GM19328 (cell line): ENCODE results near the gene GUCY2F.

Experiments used
- ATAC-seq: cut with Tn5 transposase; IDR thresholded peaks from one replicate; pipeline ENCODE4 v1.9.1; 2021; ENCODE audit warnings: mild to moderate bottlenecking, moderate library complexity; ENCODE audit not compliant: unreplicated experiment

The GUCY2F gene

GRCh38 chrX:109344678-109345077 lies 137.2 kb downstream of the GUCY2F start:
- ATAC-seq, result no peak

- no peak for ATAC-seq
Observed at GRCh38 chrX:109344101-109344500, 137.8 kb downstream of the GUCY2F start.

- no peak for ATAC-seq
Observed at GRCh38 chrX:109343671-109344070, 138.2 kb downstream of the GUCY2F start.

DNA sequence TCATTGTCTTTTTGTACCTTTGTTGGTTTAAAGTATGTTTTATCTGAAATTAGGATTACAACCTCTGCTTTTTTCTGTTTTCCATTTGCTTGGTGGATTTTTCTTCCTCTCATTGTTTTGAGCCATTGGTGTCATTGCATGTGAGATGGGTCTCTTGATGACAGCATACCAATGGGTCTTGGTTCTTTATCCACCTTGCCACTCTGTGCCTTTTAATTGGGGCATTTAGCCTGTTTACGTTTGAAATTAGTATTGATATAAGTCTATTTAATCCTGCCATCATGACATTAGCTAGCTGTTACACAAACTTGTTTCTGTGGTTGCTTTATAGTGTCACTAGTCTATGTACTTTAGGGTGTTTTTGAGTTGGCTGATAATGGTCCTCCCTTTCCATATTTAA lies 145.7 kb downstream of the GUCY2F start:
- no peak for ATAC-seq

- no peak for ATAC-seq
Observed at GRCh38 chrX:109327251-109327650, 154.6 kb downstream of the GUCY2F start.
